HepG2 (cell line): ENCODE measurements around the gene TAF6. TPM values are rescaled to one million over a fixed set of nuclear protein-coding genes. Genes with fewer than 3 reads are reported as not detected.

Experiments used
- CHD4 ChIP-seq: fragments of 200-600 bp; sonication (generic); IDR thresholded peaks from 2 replicates; pipeline ENCODE4 v1.7.0; 2017; ENCODE audit warnings: mild to moderate bottlenecking, low read length, borderline replicate concordance
- CREB3 ChIP-seq: sonication (generic); formaldehyde crosslinking; IDR thresholded peaks from 2 replicates; pipeline ENCODE4 v1.5.0; 2020; ENCODE audit warnings: missing genetic modification reagents
- GATAD1 ChIP-seq: IDR thresholded peaks from 2 replicates; pipeline ENCODE4 v1.6.1; 2016; ENCODE audit warnings: missing genetic modification reagents, missing compliant biosample characterization
- GPN1 ChIP-seq: sonication (generic); formaldehyde crosslinking; IDR thresholded peaks from 2 replicates; pipeline ENCODE4 v1.5.1; 2020; ENCODE audit warnings: missing genetic modification reagents, borderline replicate concordance
- HMGXB3 ChIP-seq: sonication (generic); formaldehyde crosslinking; IDR thresholded peaks from 2 replicates; pipeline ENCODE4 v1.4.0; 2020; ENCODE audit warnings: missing genetic modification reagents, borderline replicate concordance
- HNF4A ChIP-seq: sonication (generic); formaldehyde crosslinking; IDR thresholded peaks from 2 replicates; pipeline ENCODE4 v1.4.0; 2020; ENCODE audit warnings: missing genetic modification reagents
- IRF2 ChIP-seq: IDR thresholded peaks from 2 replicates; pipeline ENCODE4 v1.6.1; 2018; ENCODE audit warnings: missing genetic modification reagents, missing compliant biosample characterization
- MAFF ChIP-seq: IDR thresholded peaks from 2 replicates; pipeline ENCODE4 v1.6.1; 2011; ENCODE audit warnings: low read depth, low read length, improper control_type of control experiment
- MAFG ChIP-seq: sonication (generic); formaldehyde crosslinking; IDR thresholded peaks from 2 replicates; pipeline ENCODE4 v1.5.1; 2020; ENCODE audit warnings: mild to moderate bottlenecking, missing genetic modification reagents
- NFYC ChIP-seq: IDR thresholded peaks from 2 replicates; pipeline ENCODE4 v1.6.1; 2016; ENCODE audit warnings: missing genetic modification reagents, missing compliant biosample characterization
- RBM39 ChIP-seq: fragments of 200-400 bp; formaldehyde crosslinking; IDR thresholded peaks from one replicate; pipeline ENCODE4 v1.6.1; 2018; ENCODE audit warnings: antibody characterized with exemption, mild to moderate bottlenecking, low read depth, low read length; ENCODE audit not compliant: poor library complexity, severe bottlenecking
- ZC3H4 ChIP-seq: sonication (generic); formaldehyde crosslinking; IDR thresholded peaks from 2 replicates; pipeline ENCODE4 v1.4.0; 2020; ENCODE audit warnings: missing genetic modification reagents, borderline replicate concordance
- ZFAT ChIP-seq: sonication (generic); formaldehyde crosslinking; conservative IDR thresholded peaks from 2 replicates; pipeline ENCODE4 v1.8.1; 2023; ENCODE audit warnings: missing genetic modification reagents, inconsistent platforms
- ZGPAT ChIP-seq: IDR thresholded peaks from 2 replicates; pipeline ENCODE4 v1.6.1; 2016; ENCODE audit warnings: mild to moderate bottlenecking
- ZNF180 ChIP-seq: sonication (generic); formaldehyde crosslinking; IDR thresholded peaks from 2 replicates; pipeline ENCODE4 v1.4.0; 2020; ENCODE audit warnings: low read depth, missing genetic modification reagents, borderline replicate concordance
- ZNF552 ChIP-seq: sonication (generic); formaldehyde crosslinking; IDR thresholded peaks from 2 replicates; pipeline ENCODE4 v1.9.0; 2022; ENCODE audit warnings: missing genetic modification reagents, mild to moderate bottlenecking, borderline replicate concordance
- ZNF670 ChIP-seq: sonication (generic); formaldehyde crosslinking; IDR thresholded peaks from 2 replicates; pipeline ENCODE4 v1.8.0; 2022; ENCODE audit warnings: mild to moderate bottlenecking, missing genetic modification reagents, borderline replicate concordance
- ZNF672 ChIP-seq: sonication (generic); formaldehyde crosslinking; IDR thresholded peaks from 2 replicates; pipeline ENCODE4 v1.8.1; 2022; ENCODE audit warnings: missing genetic modification reagents
- ZNF703 ChIP-seq: sonication (generic); formaldehyde crosslinking; IDR thresholded peaks from 2 replicates; pipeline ENCODE4 v1.5.1; 2020; ENCODE audit warnings: missing genetic modification reagents, mild to moderate bottlenecking, moderate library complexity, borderline replicate concordance
- ZNF839 ChIP-seq: sonication (generic); formaldehyde crosslinking; IDR thresholded peaks from 2 replicates; pipeline ENCODE4 v1.4.0; 2020; ENCODE audit warnings: missing genetic modification reagents, mild to moderate bottlenecking, borderline replicate concordance
- ZNF883 ChIP-seq: sonication (generic); formaldehyde crosslinking; IDR thresholded peaks from 2 replicates; pipeline ENCODE4 v1.5.1; 2020; ENCODE audit warnings: mild to moderate bottlenecking, missing genetic modification reagents; ENCODE audit errors: not compliant biosample characterization
- polyA plus RNA-seq, 8 experiments: library from polyadenylated mRNA; depleted of rRNA in 3 of 8; stranded (reverse) in 7 of 8; unstranded in 1 of 8; fragments of >200 nt; fragmentation: Illumina TruSeq in 4 of 8; extraction: Trizol in 4 of 8; gene quantifications; 2 replicates each; pipeline versions ENCODE4 v1.2.1 to v1.2.3, GENCODE V29; 2011 to 2016; ENCODE audit warnings: low read depth in 4 of 8, missing spikeins in 1 of 8, mixed read lengths in 1 of 8; ENCODE audit not compliant: insufficient read depth in 1 of 8
- total RNA-seq, 5 experiments: library from RNA; depleted of rRNA; stranded (reverse); fragments of >200 nt; fragmentation: Illumina TruSeq; extraction: Trizol; gene quantifications; 2 replicates each; pipeline ENCODE4 v1.2.3, GENCODE V29; 2016; ENCODE audit warnings: low read depth in 1 of 5
- TF ChIP-seq, protein P1 (sequence below): sonication (generic); formaldehyde crosslinking; IDR thresholded peaks from 2 replicates; pipeline ENCODE4 v1.5.1; 2020; ENCODE audit warnings: mild to moderate bottlenecking, moderate library complexity, missing genetic modification reagents

Gene TAF6
- total and polyA plus RNA-seq, 2 of the 13 experiments (the other 11 are each of a cell fraction or from before 2014, with no cell fraction given): 12.9 to 18.8 TPM

DNA sequence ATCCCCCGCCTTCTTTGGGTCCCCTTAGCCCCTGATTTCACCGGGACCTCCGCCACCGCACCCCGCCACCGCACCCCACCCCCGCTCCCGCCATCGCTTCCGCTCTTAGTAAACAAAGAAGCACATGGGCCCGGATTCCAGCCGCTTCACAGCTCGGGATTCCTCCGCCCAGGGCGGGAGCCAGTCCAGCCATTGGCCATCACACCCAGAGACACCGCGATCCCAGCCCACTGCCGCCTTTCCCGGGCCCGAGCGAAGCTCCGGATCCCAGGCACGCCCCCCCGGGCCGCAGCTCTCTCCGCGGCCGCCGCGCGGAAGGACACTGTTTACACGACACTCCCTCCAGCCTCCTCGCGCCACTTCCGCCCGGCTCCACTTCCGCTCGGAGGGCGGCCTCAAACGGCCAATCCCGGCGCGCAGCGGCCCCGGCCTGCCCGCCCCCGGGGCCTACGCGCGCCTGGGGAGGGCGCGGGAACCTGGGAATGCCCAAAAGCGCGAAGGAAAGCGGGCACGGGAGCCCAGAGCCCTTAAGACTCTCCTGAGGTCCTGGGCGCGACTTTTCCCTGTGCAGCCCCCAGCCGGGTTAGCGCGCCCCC is 18.6 kb downstream of the TAF6 start (continued):
- TF ChIP-seq MAFG (CRISPR knock-in tag) (no peak), ZNF839 (CRISPR knock-in tag) (0 out of 2 replicates have a peak, but pooled peaks have one; percentile 60), MAFF (no peak), ZNF672 (CRISPR knock-in tag) (no peak), CREB3 (CRISPR knock-in tag) (no peak), HMGXB3 (CRISPR knock-in tag) (peak; percentile 66; the same call in 1 of the 2 replicates), ZNF180 (CRISPR knock-in tag) (no peak), ZC3H4 (CRISPR knock-in tag) (no peak), NFYC (peak; percentile 84), ZNF552 (CRISPR knock-in tag) (0 out of 2 replicates have a peak, but pooled peaks have one; percentile 45), GATAD1 (peak; percentile 90), RBM39 (peak; percentile 68), GPN1 (CRISPR knock-in tag) (no peak), ZNF670 (CRISPR knock-in tag) (0 out of 2 replicates have a peak, but pooled peaks have one; percentile 63), ZGPAT (CRISPR knock-in tag) (peak; percentile 91), ZFAT (CRISPR knock-in tag) (no peak), HNF4A (CRISPR knock-in tag) (no peak), CHD4 (no peak), ZNF703 (0 out of 2 replicates have a peak, but pooled peaks have one; percentile 39), IRF2 (CRISPR knock-in tag) (peak; percentile 72), ZNF883 (CRISPR knock-in tag) (no peak)
- TF ChIP-seq, protein P1, sequence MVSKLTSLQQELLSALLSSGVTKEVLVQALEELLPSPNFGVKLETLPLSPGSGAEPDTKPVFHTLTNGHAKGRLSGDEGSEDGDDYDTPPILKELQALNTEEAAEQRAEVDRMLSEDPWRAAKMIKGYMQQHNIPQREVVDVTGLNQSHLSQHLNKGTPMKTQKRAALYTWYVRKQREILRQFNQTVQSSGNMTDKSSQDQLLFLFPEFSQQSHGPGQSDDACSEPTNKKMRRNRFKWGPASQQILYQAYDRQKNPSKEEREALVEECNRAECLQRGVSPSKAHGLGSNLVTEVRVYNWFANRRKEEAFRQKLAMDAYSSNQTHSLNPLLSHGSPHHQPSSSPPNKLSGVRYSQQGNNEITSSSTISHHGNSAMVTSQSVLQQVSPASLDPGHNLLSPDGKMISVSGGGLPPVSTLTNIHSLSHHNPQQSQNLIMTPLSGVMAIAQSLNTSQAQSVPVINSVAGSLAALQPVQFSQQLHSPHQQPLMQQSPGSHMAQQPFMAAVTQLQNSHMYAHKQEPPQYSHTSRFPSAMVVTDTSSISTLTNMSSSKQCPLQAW (CRISPR knock-in tag): peak; percentile 77; the same call in 1 of the 2 replicates
